Tibial nerve (tissue), 3 donors: ENCODE measurements around the gene SPEF2.

ENCODE experiments used
- EP300 ChIP-seq, 2 donors: sonication (generic); formaldehyde crosslinking; IDR thresholded peaks; one replicate each; pipeline ENCODE4 v1.6.1; 2017; ENCODE audit warnings: antibody characterized with exemption in 2 of 2, mild to moderate bottlenecking in 1 of 2
- POLR2A ChIP-seq, 2 donors: fragments of 450-650 bp; IDR thresholded peaks; one replicate each; pipeline ENCODE4 v1.6.1; 2017; ENCODE audit warnings: antibody characterized with exemption in 2 of 2, mild to moderate bottlenecking in 2 of 2, moderate library complexity in 2 of 2

DNA sequence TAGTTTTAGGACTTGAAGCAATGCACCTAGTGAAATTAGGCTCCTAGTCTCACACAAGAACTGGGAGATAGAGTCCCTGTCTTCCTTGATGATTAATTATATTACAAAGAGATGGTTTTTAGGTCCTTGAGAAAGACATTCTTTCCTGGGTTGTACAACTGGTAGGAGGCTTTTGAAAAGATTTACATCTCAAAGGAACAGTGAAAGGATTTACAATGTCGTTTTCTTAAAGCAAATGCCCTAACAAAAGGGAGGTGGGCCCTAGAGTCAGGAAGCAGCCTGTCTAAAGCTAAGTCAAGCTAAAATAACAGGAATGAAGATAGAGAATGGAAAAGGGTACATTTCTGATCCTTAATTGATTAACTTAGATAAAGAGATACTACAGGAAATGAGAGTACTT lies 136.8 kb downstream of the SPEF2 start:
- TF ChIP-seq EP300 (IDR thresholded peaks at IDR 0.05) (no peak), POLR2A (IDR thresholded peaks at IDR 0.05) (no peak)
